K562 (cell line): ENCODE data around the gene RAP1GDS1. TPM values are rescaled to one million over a fixed set of nuclear protein-coding genes. Genes with fewer than 3 reads are reported as not detected.

Source experiments
- ATAC-seq: fragments of 200-7000 bp; cut with Tn5 transposase; 3 replicates; pipeline ENCODE4 v1.9.1; 2020; ENCODE audit warnings: moderate library complexity
- BruUV-seq: library from RNA; stranded (reverse); fragments of 400-500 nt; replicated peaks from 2 replicates; lab custom pipeline; 2021; lab: Mats Ljungman, UMichigan
- CTCF ChIA-PET: fragments of 300-600 bp; formaldehyde crosslinking; extraction: SDS; loops from one replicate; lab custom pipeline; 2021; ENCODE audit warnings: low intra/inter-chr PET ratio; lab: Yijun Ruan, JAX
- POLR2A ChIA-PET: fragments of 300-600, 350-650 bp; sonication (Branson Sonifier 250); formaldehyde crosslinking; extraction: SDS; loops from one replicate; lab custom pipeline; 2021; ENCODE audit warnings: antibody characterized with exemption, inconsistent platforms; lab: Yijun Ruan, JAX
- DNase-seq, 4 experiments: peaks; one replicate each; pipeline versions ENCODE4 v3.0.0 to v3.0.0-alpha.2; 2011 to 2018; ENCODE audit warnings: low spot score in 3 of 4, mixed read lengths in 3 of 4; ENCODE audit errors: extremely low read depth in 1 of 4
- FAIRE-seq: peaks from 2 replicates; lab custom pipeline; 2011; peaks lifted over from hg19 to GRCh38; lab: Jason Lieb, UNC
- H2AFZ ChIP-seq: 2 replicates; pipeline ENCODE4 v1.6.0; 2011; ENCODE audit warnings: low read depth, low read length, control low read depth, inconsistent platforms
- H3K27ac ChIP-seq: fragments of 200-600 bp; 3 replicates; pipeline ENCODE4 v1.8.0; 2011; ENCODE audit warnings: low read depth, mild to moderate bottlenecking, control low read depth, inconsistent platforms, low read length, moderate library complexity, mixed read lengths; ENCODE audit errors: extremely low read depth
- H3K27me3 ChIP-seq, 2 experiments: fragments of 300-600 bp in 1 of 2; 2 replicates in 1 of 2; 3 replicates in 1 of 2; pipeline versions ENCODE4 v1.6.0 to v1.8.0; 2011; ENCODE audit warnings: inconsistent platforms in 2 of 2, low read length in 2 of 2, mild to moderate bottlenecking in 1 of 2, mixed read lengths in 1 of 2, moderate library complexity in 1 of 2; ENCODE audit not compliant: control insufficient read depth in 2 of 2, insufficient read depth in 2 of 2
- H3K36me3 ChIP-seq: fragments of 300-600 bp; 3 replicates; pipeline ENCODE4 v1.8.0; 2011; ENCODE audit warnings: mild to moderate bottlenecking, low read length, inconsistent platforms; ENCODE audit not compliant: control insufficient read depth, insufficient read depth
- H3K4me1 ChIP-seq, 2 experiments: fragments of 200-600 bp in 1 of 2; replicated peaks in 1 of 2; 2 replicates in 1 of 2; 3 replicates in 1 of 2; pipeline versions ENCODE4 v1.5.1 to v1.8.0; 2011; ENCODE audit warnings: inconsistent platforms in 2 of 2, low read length in 2 of 2, mild to moderate bottlenecking in 1 of 2, mixed read lengths in 1 of 2, moderate library complexity in 1 of 2; ENCODE audit not compliant: control insufficient read depth in 2 of 2, insufficient read depth in 2 of 2
- H3K4me2 ChIP-seq: 2 replicates; pipeline ENCODE4 v1.6.1; 2011; ENCODE audit warnings: low read length, control low read depth, inconsistent platforms, mixed read lengths; ENCODE audit not compliant: insufficient read depth
- H3K4me3 ChIP-seq: fragments of 200-600 bp; sonication (generic), shearing (Covaris generic); 2 replicates; pipeline ENCODE4 v1.5.1; 2016; ENCODE audit warnings: control low read depth, inconsistent platforms
- H3K79me2 ChIP-seq: fragments of 200-600 bp; 3 replicates; pipeline ENCODE4 v1.8.0; 2011; ENCODE audit warnings: low read length, inconsistent platforms; ENCODE audit not compliant: control insufficient read depth, insufficient read depth
- H3K9ac ChIP-seq, 2 experiments: 2 replicates each; pipeline versions ENCODE4 v1.6.0 to v1.6.1; 2011; ENCODE audit warnings: low read depth in 2 of 2, low read length in 2 of 2, control low read depth in 1 of 2, inconsistent platforms in 1 of 2, mild to moderate bottlenecking in 1 of 2, mixed read lengths in 1 of 2; ENCODE audit not compliant: insufficient read depth in 1 of 2
- H3K9me1 ChIP-seq: one replicate; pipeline ENCODE4 v1.6.0; 2011; ENCODE audit warnings: inconsistent platforms, mild to moderate bottlenecking, low read length, moderate library complexity; ENCODE audit not compliant: control insufficient read depth, insufficient read depth
- H3K9me3 ChIP-seq: replicated peaks from 2 replicates; pipeline ENCODE4 v1.5.1; 2011; ENCODE audit warnings: low read depth, low read length, inconsistent platforms; ENCODE audit not compliant: control insufficient read depth, insufficient read depth
- H4K20me1 ChIP-seq: replicated peaks from 2 replicates; pipeline ENCODE4 v1.6.1; 2011; ENCODE audit warnings: low read length, inconsistent platforms, mixed read lengths; ENCODE audit not compliant: control insufficient read depth, insufficient read depth
- ARID1B ChIP-seq: fragments of 450-650 bp; IDR thresholded peaks from 2 replicates; pipeline ENCODE4 v1.6.1; 2016; ENCODE audit warnings: antibody characterized with exemption, mild to moderate bottlenecking, inconsistent platforms
- CEBPG ChIP-seq, 3 experiments: fragments of 200-800 bp in 1 of 3; sonication (Bioruptor generic) in 1 of 3; sonication (generic) in 1 of 3; formaldehyde crosslinking in 1 of 3; IDR thresholded peaks in 2 of 3; conservative IDR thresholded peaks in 1 of 3; 2 replicates each; pipeline versions ENCODE4 v1.6.1 to v1.8.0; 2016 to 2022; ENCODE audit warnings: missing compliant biosample characterization in 2 of 3, missing genetic modification characterization in 2 of 3, mild to moderate bottlenecking in 1 of 3, missing genetic modification reagents in 1 of 3
- CUX1 ChIP-seq: fragments of 200-800 bp; sonication (Bioruptor generic); IDR thresholded peaks from 2 replicates; pipeline ENCODE4 v1.6.1; 2016; ENCODE audit warnings: missing genetic modification characterization, missing compliant biosample characterization
- HOXB6 ChIP-seq: fragments of 250-450 bp; sonication (Bioruptor Pico); IDR thresholded peaks from 2 replicates; pipeline ENCODE4 v1.5.1; 2022; ENCODE audit warnings: mild to moderate bottlenecking, borderline replicate concordance
- KDM5B ChIP-seq: fragments of 200-600 bp; sonication (generic); IDR thresholded peaks from 2 replicates; pipeline ENCODE4 v1.6.1; 2012; ENCODE audit warnings: low read depth, mild to moderate bottlenecking, moderate library complexity, low read length, control low read depth, inconsistent platforms; ENCODE audit not compliant: insufficient replicate concordance
- MAFG ChIP-seq: fragments of 450-650 bp; conservative IDR thresholded peaks from 2 replicates; pipeline ENCODE4 v1.6.1; 2016; ENCODE audit warnings: missing genetic modification characterization, missing compliant biosample characterization
- NCOA6 ChIP-seq: fragments of 450-650 bp; IDR thresholded peaks from 2 replicates; pipeline ENCODE4 v1.6.1; 2017; ENCODE audit warnings: mild to moderate bottlenecking
- NFIC ChIP-seq: fragments of 450-650 bp; IDR thresholded peaks from 2 replicates; pipeline ENCODE4 v1.6.1; 2017; ENCODE audit warnings: mild to moderate bottlenecking, inconsistent platforms
- ZNF316 ChIP-seq: fragments of 450-650 bp; IDR thresholded peaks from 2 replicates; pipeline ENCODE4 v1.6.1; 2016
- ZNF398 ChIP-seq: fragments of 250-450 bp; sonication (Bioruptor Pico); IDR thresholded peaks from 2 replicates; pipeline ENCODE4 v1.8.0; 2021; ENCODE audit warnings: moderate library complexity, mild to moderate bottlenecking, inconsistent platforms
- WGBS: fragments of 100-300 bp; shearing (Covaris generic); methylation state at CpG from one replicate; pipeline ENCODE4 v1.1.6; 2016; ENCODE audit warnings: low coverage, mixed read lengths; ENCODE audit not compliant: insufficient coverage; ENCODE audit errors: missing lambda C conversion rate; 5-methylcytosine and 5-hydroxymethylcytosine counted together
- in situ Hi-C: fragments of 300-500 bp; cut with MboI; formaldehyde crosslinking; loops from 4 replicates; pipeline ENCODE4 v1.15.0; 2018; ENCODE audit warnings: inconsistent platforms, mixed read lengths
- intact Hi-C: fragments of 100-400 bp; cut with micrococcal nuclease; formaldehyde crosslinking; loops from 2 replicates; pipeline ENCODE4 v1.14.2; 2022
- polyA plus RNA-seq, 8 experiments: library from polyadenylated mRNA; depleted of rRNA in 4 of 8; stranded (reverse) in 5 of 8; unstranded in 3 of 8; fragments of >200 nt; fragmentation: Nextera tagmentation in 2 of 8; fragmentation: Illumina TruSeq in 1 of 8; extraction: Ambion mirVana in 2 of 8; extraction: Trizol in 1 of 8; gene quantifications; 2 replicates each; pipeline versions ENCODE4 v1.2.1 to v1.2.3, GENCODE V29; 2011 to 2014; ENCODE audit warnings: inconsistent platforms in 1 of 8, missing spikeins in 1 of 8
- total RNA-seq, 7 experiments: library from RNA; depleted of rRNA in 6 of 7; stranded (reverse); fragments of >200 nt in 6 of 7; fragmentation: Illumina TruSeq in 2 of 7; extraction: Trizol in 2 of 7; gene quantifications; 2 replicates each; pipeline versions ENCODE4 v1.2.1 to v1.2.3, GENCODE V29; 2011 to 2021; ENCODE audit warnings: low replicate concordance in 1 of 7

Gene RAP1GDS1
- total and polyA plus RNA-seq, 9 of the 15 experiments (the other 6 are each of a cell fraction or from before 2014, with no cell fraction given): 27.2 to 55.6 (median 31.5) TPM

- TF ChIP-seq CUX1 (no peak), MAFG (tag) (peak; percentile 83), ZNF316 (peak; percentile 85)
Measured at GRCh38 chr4:98473046-98473445, 211.9 kb downstream of the RAP1GDS1 start (continued).

DNA sequence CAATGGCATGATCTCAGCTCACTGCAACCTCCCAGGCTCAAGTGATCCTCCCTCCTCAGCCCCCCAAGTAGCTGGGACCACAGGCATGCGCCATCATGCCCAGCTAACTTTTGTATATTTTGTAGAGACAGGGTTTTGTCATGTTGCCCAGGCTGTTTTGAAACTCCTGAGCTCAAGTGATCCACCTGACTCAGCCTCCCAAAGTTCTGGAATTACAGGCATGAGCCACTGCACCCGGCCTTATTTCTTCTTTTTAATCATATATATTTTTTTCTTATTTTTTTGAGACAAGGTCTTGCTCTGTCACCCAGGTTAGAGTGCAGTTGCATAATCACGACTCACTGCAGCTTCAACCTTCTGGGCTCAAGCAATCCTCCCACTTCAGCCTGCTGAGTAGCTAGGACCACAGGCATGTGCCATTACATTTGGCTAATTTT, 213.2 kb downstream of the RAP1GDS1 start:
- POLR2A ChIA-PET: no interaction called here
- no peaks in the 10 kb centered on the region; a peak in 3 of 5 replicates for H3K4me1 ChIP-seq
- no peak overlapping the region for H3K27ac ChIP-seq
- WGBS: 8% methylated on average over 3 of the region's 3 CpGs
- FAIRE-seq (peak; percentile 48), ATAC-seq (no peak), DNase-seq (no peak)
- peaks cover 0 to 2% of the 10 kb centered on the region in 2 experiments; a peak in 1 of 5 replicates for H3K27me3 ChIP-seq
- H3K9ac ChIP-seq: no peak overlapping the region
- in situ Hi-C loops (loop anchor here (25.0 kb wide), 1 partner anchor 938 kb away; no protein-coding TSS in a partner anchor), intact Hi-C loops (no loop called here)
- CTCF ChIA-PET: no interaction called here
- H3K9me3 ChIP-seq: no peaks in the 10 kb centered on the region
- no peaks in the 10 kb centered on the region for H3K9me1 ChIP-seq
- no peaks in the 10 kb centered on the region for H4K20me1 ChIP-seq
- BruUV-seq: no TSS peak
- no peak overlapping the region for H3K4me2 ChIP-seq
- H3K79me2 ChIP-seq: no peaks in the 10 kb centered on the region
- no peak overlapping the region for H3K4me3 ChIP-seq
- H2AFZ ChIP-seq: no peak overlapping the region
- no peaks in the 10 kb centered on the region for H3K36me3 ChIP-seq
- TF ChIP-seq CEBPG (CRISPR knock-in tag; IDR thresholded peaks at IDR 0.05) (no peak), CEBPG (tag; conservative IDR thresholded peaks at IDR 0.05 in 1 of 2, IDR thresholded peaks at IDR 0.05 in 1 of 2) (peak; percentile 49 to 83; a peak in 3 of 4 replicates), ZNF398 (CRISPR knock-in tag) (no peak), KDM5B (no peak), NFIC (no peak), HOXB6 (CRISPR knock-in tag) (no peak), NCOA6 (no peak), ARID1B (no peak)
